Lower leg skin (tissue), 3 donors: Measurements from ENCODE around the gene FBXL3.

Experiments
- POLR2A ChIP-seq, 2 donors: fragments of 450-650 bp; IDR thresholded peaks; one replicate each; pipeline ENCODE4 v1.6.1; 2016 to 2017; ENCODE audit warnings: antibody characterized with exemption in 2 of 2, mild to moderate bottlenecking in 1 of 2, moderate library complexity in 1 of 2
- TF ChIP-seq, protein P1 (sequence below), 3 donors: fragments of 450-650 bp; IDR thresholded peaks; one replicate each; pipeline ENCODE4 v1.5.1; 2016; ENCODE audit warnings: antibody characterized with exemption in 3 of 3, mild to moderate bottlenecking in 3 of 3, moderate library complexity in 2 of 3

DNA sequence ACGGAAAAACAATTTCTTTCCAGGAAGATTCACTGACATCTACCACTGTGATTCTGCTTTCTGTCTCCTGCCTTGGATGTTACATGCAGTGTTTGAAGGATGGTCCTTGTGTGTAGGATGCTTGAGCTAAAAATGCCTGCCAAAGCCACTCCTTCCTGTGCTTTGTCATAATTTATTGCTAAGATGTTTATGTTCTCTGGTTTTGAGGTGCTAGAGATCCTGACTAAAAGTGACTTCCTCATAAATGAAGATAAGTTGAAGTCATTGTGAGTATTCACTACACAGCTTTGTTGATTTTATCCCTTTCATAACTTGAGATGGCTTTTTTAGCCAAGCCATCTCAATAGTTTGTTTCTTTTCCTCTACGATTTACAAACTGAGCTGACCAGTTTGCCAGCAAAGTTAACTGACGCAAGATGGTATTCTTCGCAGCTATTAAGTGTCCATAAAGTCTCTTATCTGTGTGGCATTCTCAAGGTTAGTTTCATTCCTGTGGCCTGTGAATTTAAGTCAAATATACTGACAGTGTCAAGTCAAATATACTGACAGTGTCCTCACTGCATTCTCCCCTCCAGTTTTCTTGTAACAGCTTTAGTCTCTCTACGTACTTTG lies 15.7 kb upstream of the FBXL3 start:
- TF ChIP-seq, protein P1, sequence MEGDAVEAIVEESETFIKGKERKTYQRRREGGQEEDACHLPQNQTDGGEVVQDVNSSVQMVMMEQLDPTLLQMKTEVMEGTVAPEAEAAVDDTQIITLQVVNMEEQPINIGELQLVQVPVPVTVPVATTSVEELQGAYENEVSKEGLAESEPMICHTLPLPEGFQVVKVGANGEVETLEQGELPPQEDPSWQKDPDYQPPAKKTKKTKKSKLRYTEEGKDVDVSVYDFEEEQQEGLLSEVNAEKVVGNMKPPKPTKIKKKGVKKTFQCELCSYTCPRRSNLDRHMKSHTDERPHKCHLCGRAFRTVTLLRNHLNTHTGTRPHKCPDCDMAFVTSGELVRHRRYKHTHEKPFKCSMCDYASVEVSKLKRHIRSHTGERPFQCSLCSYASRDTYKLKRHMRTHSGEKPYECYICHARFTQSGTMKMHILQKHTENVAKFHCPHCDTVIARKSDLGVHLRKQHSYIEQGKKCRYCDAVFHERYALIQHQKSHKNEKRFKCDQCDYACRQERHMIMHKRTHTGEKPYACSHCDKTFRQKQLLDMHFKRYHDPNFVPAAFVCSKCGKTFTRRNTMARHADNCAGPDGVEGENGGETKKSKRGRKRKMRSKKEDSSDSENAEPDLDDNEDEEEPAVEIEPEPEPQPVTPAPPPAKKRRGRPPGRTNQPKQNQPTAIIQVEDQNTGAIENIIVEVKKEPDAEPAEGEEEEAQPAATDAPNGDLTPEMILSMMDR (IDR thresholded peaks at IDR 0.05), result no peak
- no peak for TF ChIP-seq POLR2A (IDR thresholded peaks at IDR 0.05)
